Fibroblast of pulmonary artery (primary cell): Measurements from ENCODE around the gene FBXO34.
A peak's percentile ranks its signal among the peaks of the same experiment; 100 is the strongest.

Experiments used
- DNase-seq: peaks from one replicate; pipeline ENCODE4 v3.0.0-alpha.2; 2010; ENCODE audit warnings: low read depth
- H3K4me3 ChIP-seq: replicated peaks from 2 replicates; pipeline ENCODE4 v1.5.1; 2011; ENCODE audit warnings: low read depth, mild to moderate bottlenecking, control low read depth, low read length, moderate library complexity
- CTCF ChIP-seq: IDR thresholded peaks from 2 replicates; pipeline ENCODE4 v1.5.1; 2011; ENCODE audit warnings: mild to moderate bottlenecking, control low read depth, low read length, inconsistent platforms; ENCODE audit errors: missing control alignments

FBXO34 gene

GRCh38 chr14:55271572-55272298 lies 514 bp downstream of the FBXO34 start:
- peak overlapping the region; percentile 95 for H3K4me3 ChIP-seq
- peak; percentile 82 for DNase-seq
- TF ChIP-seq CTCF, result no peak

GRCh38 chr14:55272387-55272786 lies 1.2 kb downstream of the FBXO34 start:
- no peak for TF ChIP-seq CTCF
- DNase-seq, result no peak
- H3K4me3 ChIP-seq, result peak overlapping the region; percentile 95

- H3K4me3 ChIP-seq, result peak overlapping the region; percentile 95
- TF ChIP-seq CTCF, result no peak
- DNase-seq, result no peak
Observed at GRCh38 chr14:55272922-55273321, 1.7 kb downstream of the FBXO34 start.

- H3K4me3 ChIP-seq, result no peak overlapping the region
- TF ChIP-seq CTCF, result no peak
Observed at GRCh38 chr14:55274146-55274545, 2.9 kb downstream of the FBXO34 start.

GRCh38 chr14:55274751-55275150 lies 3.5 kb downstream of the FBXO34 start:
- no peak for TF ChIP-seq CTCF
- DNase-seq, result peak; percentile 52
- H3K4me3 ChIP-seq, result no peak overlapping the region

More at GRCh38 chr14:55274146-55274545, 2.9 kb downstream of the FBXO34 start:
- no peak for DNase-seq

GRCh38 chr14:55276736-55277135 lies 5.5 kb downstream of the FBXO34 start:
- H3K4me3 ChIP-seq, result no peak overlapping the region
- no peak for TF ChIP-seq CTCF
- no peak for DNase-seq
